Type B pancreatic cell (in vitro differentiated cells): Measurements from ENCODE around the gene PLEKHA7. TPM values are rescaled to one million over a fixed set of nuclear protein-coding genes. Genes with fewer than 3 reads are reported as not detected.

Experiments
- DNase-seq: peaks from one replicate; pipeline ENCODE4 v3.0.0; 2021; ENCODE audit warnings: mixed read lengths; ENCODE audit not compliant: unreplicated experiment; ENCODE audit errors: extremely low spot score
- H3K27ac Mint-ChIP-seq: 2 replicates; pipeline ENCODE4 v1.8.0; 2021; ENCODE audit warnings: mild to moderate bottlenecking, mixed read lengths
- H3K27me3 Mint-ChIP-seq: 2 replicates; pipeline ENCODE4 v1.8.0; 2021; ENCODE audit warnings: mixed read lengths
- H3K36me3 Mint-ChIP-seq: 2 replicates; pipeline ENCODE4 v1.8.0; 2021; ENCODE audit warnings: mixed read lengths
- H3K4me1 Mint-ChIP-seq: one replicate; pipeline ENCODE4 v1.8.0; 2021; ENCODE audit warnings: mixed read lengths; ENCODE audit not compliant: unreplicated experiment
- H3K4me3 Mint-ChIP-seq: 2 replicates; pipeline ENCODE4 v1.8.0; 2021; ENCODE audit warnings: mild to moderate bottlenecking, mixed read lengths
- H3K9me3 Mint-ChIP-seq: 2 replicates; pipeline ENCODE4 v1.8.0; 2021; ENCODE audit warnings: mixed read lengths
- CTCF ChIP-seq: fragments of 200-600 bp; sonication (generic); conservative IDR thresholded peaks from 2 replicates; pipeline ENCODE4 v1.5.0; 2021; ENCODE audit warnings: antibody characterized with exemption, mild to moderate bottlenecking
- total RNA-seq: library from RNA; stranded (reverse); gene quantifications from 2 replicates; pipeline ENCODE4 v1.2.1, GENCODE V29; 2021; ENCODE audit warnings: low replicate concordance

The PLEKHA7 gene
- total RNA-seq, 1 donor from 2014 or later, result 64.7 TPM

- Mint-ChIP-seq H3K4me1 (peaks cover 19% of the 10 kb centered on the region), H3K27ac (no peak overlapping the region), H3K36me3 (peaks cover 16% of the 10 kb centered on the region), H3K9me3 (no peaks in the 10 kb centered on the region), H3K27me3 (no peaks in the 10 kb centered on the region), H3K4me3 (no peak overlapping the region)
- no peak for TF ChIP-seq CTCF
- DNase-seq, result no peak
Observed at GRCh38 chr11:16794047-16794818, 220.0 kb downstream of the PLEKHA7 start.

GRCh38 chr11:16793511-16793910 is 220.7 kb downstream of the PLEKHA7 start:
- H3K4me1 Mint-ChIP-seq, result peaks cover 19% of the 10 kb centered on the region
- DNase-seq, result no peak
- H3K27ac Mint-ChIP-seq, result no peak overlapping the region
- H3K27me3 Mint-ChIP-seq, result no peaks in the 10 kb centered on the region
- H3K4me3 Mint-ChIP-seq, result no peak overlapping the region
- no peaks in the 10 kb centered on the region for H3K9me3 Mint-ChIP-seq
- H3K36me3 Mint-ChIP-seq, result peaks cover 16% of the 10 kb centered on the region
- TF ChIP-seq CTCF, result no peak

- Mint-ChIP-seq H3K27me3 (no peaks in the 10 kb centered on the region), H3K4me1 (peaks cover 23% of the 10 kb centered on the region), H3K4me3 (no peak overlapping the region), H3K27ac (no peak overlapping the region), H3K9me3 (no peaks in the 10 kb centered on the region), H3K36me3 (peaks cover 16% of the 10 kb centered on the region)
- no peak for DNase-seq
- no peak for TF ChIP-seq CTCF
Observed at GRCh38 chr11:16793009-16793408, 221.2 kb downstream of the PLEKHA7 start.

- peaks cover 16% of the 10 kb centered on the region for H3K36me3 Mint-ChIP-seq
- H3K9me3 Mint-ChIP-seq, result no peaks in the 10 kb centered on the region
- no peak for DNase-seq
- H3K4me1 Mint-ChIP-seq, result peaks cover 25% of the 10 kb centered on the region
- no peaks in the 10 kb centered on the region for H3K27me3 Mint-ChIP-seq
- H3K27ac Mint-ChIP-seq, result no peak overlapping the region
- TF ChIP-seq CTCF, result no peak
- no peak overlapping the region for H3K4me3 Mint-ChIP-seq
Observed at GRCh38 chr11:16792426-16792825, 221.8 kb downstream of the PLEKHA7 start.

GRCh38 chr11:16791191-16791961 is 222.8 kb downstream of the PLEKHA7 start:
- Mint-ChIP-seq H3K27me3 (no peaks in the 10 kb centered on the region), H3K4me3 (no peak overlapping the region), H3K4me1 (peaks cover 25% of the 10 kb centered on the region), H3K36me3 (peaks cover 14% of the 10 kb centered on the region), H3K9me3 (no peaks in the 10 kb centered on the region), H3K27ac (peak overlapping the region; percentile 61)
- DNase-seq, result no peak
- TF ChIP-seq CTCF, result no peak
